Measurements from ENCODE around the gene PBX2. TPM values are rescaled to one million over a fixed set of nuclear protein-coding genes. Genes with fewer than 3 reads are reported as not detected.

Gene PBX2
- total and polyA plus RNA-seq, 11 donors = 25.3 to 60.4 (median 39.7) TPM

DNA sequence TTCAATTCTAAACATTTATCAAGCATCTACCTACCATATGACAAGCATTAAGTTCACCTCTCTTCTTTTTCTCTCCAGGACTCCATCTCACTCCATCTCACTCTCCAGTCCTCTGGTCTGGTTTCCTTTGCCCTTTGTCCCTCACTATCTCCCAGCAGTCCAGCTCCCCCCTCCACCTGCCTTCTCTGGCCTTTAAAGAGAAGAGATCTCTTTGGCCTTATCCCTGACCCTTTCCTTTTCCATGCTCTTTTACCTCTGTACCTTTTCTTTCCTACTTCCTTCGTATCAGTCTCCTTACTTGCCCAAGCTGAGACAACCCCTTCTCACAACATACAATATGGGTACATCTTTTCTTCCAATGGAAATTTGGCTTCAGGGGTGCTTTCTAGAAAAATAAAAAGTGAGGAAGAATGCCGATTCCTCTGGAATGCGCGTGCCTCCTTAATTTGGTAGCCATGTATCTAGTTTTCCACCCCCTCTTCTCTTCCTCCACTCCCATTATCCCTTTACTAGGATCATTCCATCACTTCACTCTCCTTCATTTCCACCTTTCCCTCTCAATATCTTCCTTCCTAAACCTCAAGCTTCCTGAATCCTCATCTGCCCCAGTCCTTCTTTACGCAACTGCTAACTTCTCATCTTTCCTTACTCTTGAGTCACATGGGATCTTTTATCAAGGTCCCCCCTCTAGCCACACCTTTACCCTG, 13.4 kb downstream of the PBX2 start:
- H3K9me3 ChIP-seq = no peaks in the 10 kb centered on the region
- WGBS, 4 donors = 18 to 30% (median 22%) methylated on average over 5 of the region's 5 CpGs
- peaks cover 0 to 23% (median 15%) of the 10 kb centered on the region in 9 donors for H3K36me3 ChIP-seq
- TF ChIP-seq, protein P1, sequence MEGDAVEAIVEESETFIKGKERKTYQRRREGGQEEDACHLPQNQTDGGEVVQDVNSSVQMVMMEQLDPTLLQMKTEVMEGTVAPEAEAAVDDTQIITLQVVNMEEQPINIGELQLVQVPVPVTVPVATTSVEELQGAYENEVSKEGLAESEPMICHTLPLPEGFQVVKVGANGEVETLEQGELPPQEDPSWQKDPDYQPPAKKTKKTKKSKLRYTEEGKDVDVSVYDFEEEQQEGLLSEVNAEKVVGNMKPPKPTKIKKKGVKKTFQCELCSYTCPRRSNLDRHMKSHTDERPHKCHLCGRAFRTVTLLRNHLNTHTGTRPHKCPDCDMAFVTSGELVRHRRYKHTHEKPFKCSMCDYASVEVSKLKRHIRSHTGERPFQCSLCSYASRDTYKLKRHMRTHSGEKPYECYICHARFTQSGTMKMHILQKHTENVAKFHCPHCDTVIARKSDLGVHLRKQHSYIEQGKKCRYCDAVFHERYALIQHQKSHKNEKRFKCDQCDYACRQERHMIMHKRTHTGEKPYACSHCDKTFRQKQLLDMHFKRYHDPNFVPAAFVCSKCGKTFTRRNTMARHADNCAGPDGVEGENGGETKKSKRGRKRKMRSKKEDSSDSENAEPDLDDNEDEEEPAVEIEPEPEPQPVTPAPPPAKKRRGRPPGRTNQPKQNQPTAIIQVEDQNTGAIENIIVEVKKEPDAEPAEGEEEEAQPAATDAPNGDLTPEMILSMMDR (IDR thresholded peaks at IDR 0.05) = no peak
- TF ChIP-seq POLR2A (IDR thresholded peaks at IDR 0.05) = no peak
- DNase-seq (no peak), ATAC-seq (no peak)
- intact Hi-C loops (cut with DNase I) = loop anchor here in 5 of 10 donors (1.0 to 10.0 kb wide), 7 partner anchors 19 to 512 kb away; partner anchors contain the start of genes C6orf47 (in 2 of the 5), CSNK2B (in 2 of the 5), FKBPL (in 2 of the 5) and GPANK1 (in 2 of the 5)
- peak overlapping the region; percentile 5 to 99 (median 88) for H3K4me3 ChIP-seq
- peaks cover 11 to 64% (median 43%) of the 10 kb centered on the region in 12 donors for H3K4me1 ChIP-seq
- no peaks in the 10 kb centered on the region for H3K27me3 ChIP-seq
- H3K27ac ChIP-seq = peak overlapping the region; percentile 87 to 100 (median 97)

DNA sequence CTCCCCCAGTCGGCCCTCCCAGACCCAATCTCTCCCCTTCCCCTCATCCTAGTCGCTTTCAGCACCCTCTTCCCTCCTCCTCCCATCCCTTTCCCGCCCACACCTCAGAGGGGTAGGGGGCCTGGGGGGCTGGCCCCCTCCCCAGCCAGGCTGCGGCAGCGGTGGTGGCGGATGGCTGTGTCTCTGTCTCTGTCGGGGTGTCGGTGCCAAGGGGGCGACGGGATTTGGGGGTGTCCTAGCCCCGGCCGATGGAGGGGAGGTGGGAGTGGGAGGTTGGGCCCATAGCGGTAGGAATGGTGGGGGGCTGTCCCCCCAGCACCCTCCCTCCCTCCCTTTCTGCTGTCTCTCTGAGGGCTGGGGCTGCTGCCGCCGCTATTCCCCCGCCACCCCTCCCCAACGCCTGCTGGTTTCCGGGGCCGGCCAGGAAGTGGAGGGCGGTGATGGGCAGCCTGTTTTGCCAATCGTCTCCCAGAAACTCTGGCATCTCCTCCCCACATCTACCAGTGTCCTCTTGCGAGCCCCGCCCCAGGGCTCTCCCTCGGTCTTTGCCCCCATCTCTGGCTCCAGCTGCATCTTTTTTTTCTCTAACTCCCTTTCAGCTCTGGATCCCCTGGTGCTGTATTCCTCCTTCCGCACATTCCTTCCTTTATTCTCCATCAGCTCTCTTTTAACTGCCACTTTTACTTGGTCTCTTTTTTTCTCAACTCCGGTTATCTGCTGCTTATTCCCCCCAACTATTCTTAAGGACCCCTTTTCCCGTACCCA, 14.1 kb downstream of the PBX2 start, which contains the start of gene AGPAT1:
Gene AGPAT1 (minus strand): TSS at position 374 of the 765 bp plus-strand sequence. CDS start 4,588 bp downstream, outside the sequence.
- DNase-seq = peak; percentile 98 to 100 (median 99)
- intact Hi-C loops (cut with DNase I) = loop anchor here in 4 of 10 donors (1.0 to 10.0 kb wide), 6 partner anchors 21 to 511 kb away; partner anchors contain the start of genes C6orf47 (in 2 of the 4), CSNK2B (in 2 of the 4), FKBPL (in 2 of the 4) and GPANK1 (in 2 of the 4)
- Histone ChIP-seq H3K4me3 (peak within 1 kb of the TSS; percentile 61 to 99 (median 88)), H3K4me1 (peaks cover 11 to 57% (median 38%) of the 10 kb centered on the region in 12 donors), H3K9me3 (no peaks in the 10 kb centered on the region), H3K27me3 (no peaks in the 10 kb centered on the region), H3K36me3 (peaks cover 0 to 22% (median 15%) of the 10 kb centered on the region in 9 donors), H3K27ac (peak within 1 kb of the TSS; percentile 87 to 100 (median 97))
- 0 to 1% (median 1%) methylated on average over 16 to 27 of the region's 27 CpGs for WGBS, 4 donors
- TF ChIP-seq POLR2A (IDR thresholded peaks at IDR 0.05) = peak in 1 of 2 donors; percentile 78
- TF ChIP-seq, protein P1 (IDR thresholded peaks at IDR 0.05) = no peak
- peak; percentile 65 to 77 (median 75) for ATAC-seq

DNA sequence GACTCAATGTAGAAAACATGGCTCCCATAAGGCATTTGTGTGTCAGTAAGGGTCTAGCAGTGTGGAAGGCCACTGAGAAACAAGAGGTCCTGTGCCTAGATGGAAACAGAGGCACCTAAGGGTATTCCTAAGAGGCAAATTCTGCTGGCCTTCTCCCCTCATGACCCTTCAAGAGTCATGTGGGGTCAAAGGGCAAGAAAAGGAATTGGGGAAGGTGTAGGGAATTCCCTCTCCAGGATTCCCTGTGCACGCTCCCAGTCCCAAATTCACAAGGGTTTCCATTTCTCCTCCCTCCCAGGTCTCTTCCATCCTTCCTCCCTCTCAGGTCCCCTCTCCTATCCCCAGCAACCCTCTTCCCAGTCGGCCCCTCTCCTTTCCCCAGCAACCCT, 14.7 kb downstream of the PBX2 start:
- peaks cover 11 to 57% (median 37%) of the 10 kb centered on the region in 12 donors for H3K4me1 ChIP-seq
- WGBS, 4 donors = 10 to 20% (median 11%) methylated on average over 2 of the region's 2 CpGs

More for the DNA sequence above, 14.7 kb downstream of the PBX2 start:
- Histone ChIP-seq H3K9me3 (no peaks in the 10 kb centered on the region), H3K27ac (peak overlapping the region; percentile 87 to 100 (median 97)), H3K36me3 (peaks cover 0 to 22% (median 15%) of the 10 kb centered on the region in 9 donors), H3K4me3 (peak overlapping the region; percentile 61 to 99 (median 88)), H3K27me3 (no peaks in the 10 kb centered on the region)
- ATAC-seq (no peak), DNase-seq (no peak)
- no peak for TF ChIP-seq POLR2A (IDR thresholded peaks at IDR 0.05)
- TF ChIP-seq, protein P1 (IDR thresholded peaks at IDR 0.05) = no peak
- intact Hi-C loops (cut with DNase I) = loop anchor here in 4 of 10 donors (5.0 to 10.0 kb wide), 3 partner anchors 43 to 511 kb away; partner anchors contain the start of genes C6orf47 (in 2 of the 4), CSNK2B (in 2 of the 4), GPANK1 (in 2 of the 4) and LY6G5B (in 2 of the 4)

All from heart left ventricle (tissue), 16 donors.